Erythroblast (primary cell): Measurements from ENCODE around the gene OR1D2.
"Not testable (repeated sequence)": the region's sequence is repeated elsewhere in the genome, so short reads cannot be mapped to it uniquely, and the experiment has no call there.

ENCODE experiments used
- GATA1 ChIP-seq: IDR thresholded peaks from 2 replicates; pipeline ENCODE4 v1.6.1; 2011; ENCODE audit warnings: low read depth, mild to moderate bottlenecking, control low read depth, low read length, moderate library complexity
- POLR2A ChIP-seq: IDR thresholded peaks from 2 replicates; pipeline ENCODE4 v1.6.1; 2011; ENCODE audit warnings: mild to moderate bottlenecking, low read length

DNA sequence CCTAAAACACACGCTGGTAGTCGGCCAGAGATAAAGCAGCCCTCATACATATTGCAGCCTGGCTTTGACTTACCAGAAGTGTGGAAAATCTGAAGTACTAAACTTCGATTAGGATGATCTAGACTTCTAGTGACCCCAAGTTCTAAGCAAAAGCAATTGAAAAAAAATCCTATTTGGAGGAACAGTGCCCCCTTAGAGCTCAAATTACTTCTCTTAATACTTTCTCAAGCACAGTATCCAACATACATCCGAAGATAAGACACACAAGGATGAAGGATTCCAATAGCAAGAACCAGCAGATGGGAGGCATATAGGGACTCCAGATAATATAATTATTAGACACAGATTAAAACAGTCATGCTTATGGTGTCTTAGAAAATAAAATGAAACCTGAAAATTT lies 30.4 kb downstream of the OR1D2 start:
- not testable (repeated sequence) for TF ChIP-seq POLR2A, GATA1
